H1 (cell line): ENCODE results near the gene CCDC74A.

Experiments used
- ASH2L ChIP-seq: fragments of 200-600, 300-600 bp; sonication (generic); IDR thresholded peaks from one replicate; pipeline ENCODE4 v1.7.1; 2017; ENCODE audit warnings: low read length
- CBX5 ChIP-seq: fragments of 300-800, 300-1000 bp; sonication (generic); IDR thresholded peaks from 2 replicates; pipeline ENCODE4 v1.7.1; 2016; ENCODE audit warnings: antibody characterized with exemption, low read length, low read depth
- CREB1 ChIP-seq: IDR thresholded peaks from 2 replicates; pipeline ENCODE4 v1.6.1; 2012; ENCODE audit warnings: inconsistent platforms
- EZH2 ChIP-seq: fragments of 200-600 bp; sonication (generic); IDR thresholded peaks from 2 replicates; pipeline ENCODE4 v1.7.1; 2012; ENCODE audit warnings: low read depth, mild to moderate bottlenecking, moderate library complexity, low read length, inconsistent platforms; ENCODE audit not compliant: severe bottlenecking
- KDM1A ChIP-seq: fragments of 200-600, 300-600 bp; sonication (generic); IDR thresholded peaks from 2 replicates; pipeline ENCODE4 v1.7.1; 2016; ENCODE audit warnings: mild to moderate bottlenecking, low read length, borderline replicate concordance
- MAFK ChIP-seq: IDR thresholded peaks from 2 replicates; pipeline ENCODE4 v1.6.1; 2012; ENCODE audit warnings: low read depth, mild to moderate bottlenecking, improper control_type of control experiment, low read length
- POLR2A ChIP-seq, 2 experiments: IDR thresholded peaks; 1 replicate in 1 of 2; 2 replicates in 1 of 2; pipeline ENCODE4 v1.6.1; 2011; ENCODE audit warnings: low read depth in 2 of 2, low read length in 2 of 2, mild to moderate bottlenecking in 2 of 2; ENCODE audit errors: control extremely low read depth in 1 of 2
- SIX5 ChIP-seq: IDR thresholded peaks from 2 replicates; pipeline ENCODE4 v1.6.1; 2011; ENCODE audit warnings: mild to moderate bottlenecking, low read depth, low read length
- SUZ12 ChIP-seq: fragments of 200-600 bp; sonication (generic); IDR thresholded peaks from 2 replicates; pipeline ENCODE4 v1.6.1; 2012; ENCODE audit warnings: mild to moderate bottlenecking, inconsistent platforms, low read length, moderate library complexity, mixed read lengths
- TEAD4 ChIP-seq: IDR thresholded peaks from 2 replicates; pipeline ENCODE4 v1.6.1; 2012; ENCODE audit warnings: low read depth, low read length, inconsistent platforms, mixed read lengths
- YY1 ChIP-seq: IDR thresholded peaks from 2 replicates; pipeline ENCODE4 v1.6.1; 2011; ENCODE audit warnings: low read depth, mild to moderate bottlenecking, low read length
- TF ChIP-seq, protein P1 (sequence below), 3 experiments: IDR thresholded peaks; 1 replicate in 2 of 3; 2 replicates in 1 of 3; pipeline versions ENCODE4 v1.5.1 to v1.6.1; 2011; ENCODE audit warnings: low read length in 3 of 3, mild to moderate bottlenecking in 3 of 3, inconsistent platforms in 2 of 3, low read depth in 1 of 3, moderate library complexity in 1 of 3; ENCODE audit not compliant: insufficient read depth in 1 of 3; ENCODE audit errors: control extremely low read depth in 1 of 3

GRCh38 chr2:131543385-131543891 is 15.8 kb downstream of the CCDC74A start:
- TF ChIP-seq CBX5 (no peak), YY1 (no peak), ASH2L (no peak), SUZ12 (no peak), EZH2 (no peak), KDM1A (no peak), MAFK (no peak), CREB1 (no peak), POLR2A (IDR thresholded peaks at IDR 0.05; ENCODE audit: control extremely low read depth in 1 of 2, low read depth in 2 of 2, low read length in 2 of 2) (no peak), SIX5 (no peak), TEAD4 (no peak)
- TF ChIP-seq, protein P1, sequence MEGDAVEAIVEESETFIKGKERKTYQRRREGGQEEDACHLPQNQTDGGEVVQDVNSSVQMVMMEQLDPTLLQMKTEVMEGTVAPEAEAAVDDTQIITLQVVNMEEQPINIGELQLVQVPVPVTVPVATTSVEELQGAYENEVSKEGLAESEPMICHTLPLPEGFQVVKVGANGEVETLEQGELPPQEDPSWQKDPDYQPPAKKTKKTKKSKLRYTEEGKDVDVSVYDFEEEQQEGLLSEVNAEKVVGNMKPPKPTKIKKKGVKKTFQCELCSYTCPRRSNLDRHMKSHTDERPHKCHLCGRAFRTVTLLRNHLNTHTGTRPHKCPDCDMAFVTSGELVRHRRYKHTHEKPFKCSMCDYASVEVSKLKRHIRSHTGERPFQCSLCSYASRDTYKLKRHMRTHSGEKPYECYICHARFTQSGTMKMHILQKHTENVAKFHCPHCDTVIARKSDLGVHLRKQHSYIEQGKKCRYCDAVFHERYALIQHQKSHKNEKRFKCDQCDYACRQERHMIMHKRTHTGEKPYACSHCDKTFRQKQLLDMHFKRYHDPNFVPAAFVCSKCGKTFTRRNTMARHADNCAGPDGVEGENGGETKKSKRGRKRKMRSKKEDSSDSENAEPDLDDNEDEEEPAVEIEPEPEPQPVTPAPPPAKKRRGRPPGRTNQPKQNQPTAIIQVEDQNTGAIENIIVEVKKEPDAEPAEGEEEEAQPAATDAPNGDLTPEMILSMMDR (IDR thresholded peaks at IDR 0.05; ENCODE audit: control extremely low read depth in 1 of 3, insufficient read depth in 1 of 3, low read depth in 1 of 3, low read length in 3 of 3) = no peak
